ENCODE measurements around the gene AICDA. TPM values are rescaled to one million over a fixed set of nuclear protein-coding genes. Genes with fewer than 3 reads are reported as not detected.

AICDA gene
- total RNA-seq, 4 donors from 2014 or later: 0.63 TPM; not detected in 3

- ATAC-seq (ENCODE audit: low FRiP score) (no peak), DNase-seq (ENCODE audit: low spot score) (no peak)
- TF ChIP-seq CTCF (IDR thresholded peaks at IDR 0.05): no peak
Measured at GRCh38 chr12:8556531-8557097, 56.0 kb downstream of the AICDA start.

- ATAC-seq (ENCODE audit: low FRiP score) (no peak), DNase-seq (ENCODE audit: low spot score) (no peak)
- no peak for TF ChIP-seq CTCF (IDR thresholded peaks at IDR 0.05)
Measured at GRCh38 chr12:8554451-8555195, 58.0 kb downstream of the AICDA start.

GRCh38 chr12:8553088-8553627 is 59.5 kb downstream of the AICDA start:
- no peak for TF ChIP-seq CTCF (IDR thresholded peaks at IDR 0.05)
- DNase-seq (ENCODE audit: low spot score) (no peak), ATAC-seq (ENCODE audit: low FRiP score) (no peak)

Small RNA genes lying within 50 kb of the gene (small RNA-seq; reads per million reads assigned to genes)
- gene RF00019 (not detected), gene RF00564 (not detected)

Other genes with a start within 250 kb of the AICDA start
- not detected for gene CLEC6A, start 156.9 kb downstream of the AICDA start, total RNA-seq
- gene CLEC4D, start 99.4 kb downstream of the AICDA start, total RNA-seq: 1 to 10 TPM in 2 of 4 donors, under 1 TPM in 1, not detected in 1; 0.56 to 2.0 (median 1.1) TPM
- gene CLEC4E, start 72.0 kb downstream of the AICDA start, total RNA-seq: 10 to 100 TPM in 2 of 4 donors, 1 to 10 TPM in 2; 2.7 to 37.8 (median 13.1) TPM
- gene MFAP5, start 50.0 kb upstream of the AICDA start, total RNA-seq: 100 to 1,000 TPM in 2 of 4 donors, 10 to 100 TPM in 2; 34.5 to 793 (median 148) TPM
- gene RIMKLB, start 85.1 kb upstream of the AICDA start, total RNA-seq: 100 to 1,000 TPM in 1 of 4 donors, 10 to 100 TPM in 3; 53.9 to 202 (median 62.6) TPM
- gene A2ML1, start 209.8 kb upstream of the AICDA start, total RNA-seq: not detected